NCI-H1930 (cell line): ENCODE results near the gene NCR3LG1.

Experiments
- DNase-seq, 2 experiments: peaks; one replicate each; lab custom pipeline; 2025; lab: John Stamatoyannopoulos, UW

Gene NCR3LG1

GRCh38 chr11:17351510-17352176 lies at the start of gene NCR3LG1:
TSS of gene NCR3LG1 (plus strand) at chr11:17351800. CDS start at chr11:17351970, 170 bp downstream.
- peak; percentile 64 to 65 for DNase-seq

DNA sequence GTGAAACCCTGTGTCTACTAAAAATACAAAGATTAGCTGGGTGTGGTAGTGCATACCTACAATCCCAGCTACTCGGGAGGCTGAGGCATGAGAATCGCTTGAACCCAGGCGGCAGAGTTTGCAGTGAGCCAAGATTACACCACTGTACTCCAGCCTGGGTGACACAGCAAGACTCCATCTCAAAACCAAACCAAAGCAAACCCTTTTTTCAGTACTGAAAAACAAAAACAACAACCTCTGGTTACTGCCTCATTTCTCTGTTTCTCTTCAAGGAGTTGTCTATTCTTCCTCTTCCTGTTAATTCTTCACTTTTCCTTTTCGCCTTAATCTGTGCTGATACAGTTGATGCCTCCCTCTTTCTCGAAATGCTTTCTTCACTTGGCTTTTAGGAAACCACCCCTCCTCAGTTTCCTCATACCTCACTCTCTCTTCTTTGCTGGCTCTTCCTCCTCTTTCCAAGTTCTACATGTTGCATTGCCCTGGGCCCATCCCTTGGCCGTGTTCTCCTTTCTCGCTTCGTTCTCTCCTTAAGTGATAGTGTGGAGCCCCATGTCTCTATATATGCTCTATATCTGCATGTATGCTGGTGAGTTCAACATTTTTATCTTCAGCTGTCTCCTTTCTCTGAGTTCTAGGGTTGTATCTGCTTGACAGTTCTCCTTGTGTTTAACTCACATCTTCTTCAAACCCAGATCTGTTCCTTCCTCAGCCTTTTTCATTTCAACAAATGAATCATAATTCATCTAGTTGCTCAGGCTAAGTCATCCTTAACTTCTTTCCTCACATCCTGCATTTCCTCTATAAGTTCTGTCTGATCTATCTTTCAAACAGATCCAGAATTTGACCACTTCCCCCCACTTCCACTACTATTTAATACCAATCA lies 38.0 kb upstream of the NCR3LG1 start:
- no peak for DNase-seq

- no peak for DNase-seq
These were observed 37.4 kb upstream of the NCR3LG1 start for GRCh38 chr11:17314232-17314547.

GRCh38 chr11:17314904-17315426 lies 36.6 kb upstream of the NCR3LG1 start:
- no peak for DNase-seq

GRCh38 chr11:17328871-17329494 lies 22.6 kb upstream of the NCR3LG1 start:
- no peak for DNase-seq

DNA sequence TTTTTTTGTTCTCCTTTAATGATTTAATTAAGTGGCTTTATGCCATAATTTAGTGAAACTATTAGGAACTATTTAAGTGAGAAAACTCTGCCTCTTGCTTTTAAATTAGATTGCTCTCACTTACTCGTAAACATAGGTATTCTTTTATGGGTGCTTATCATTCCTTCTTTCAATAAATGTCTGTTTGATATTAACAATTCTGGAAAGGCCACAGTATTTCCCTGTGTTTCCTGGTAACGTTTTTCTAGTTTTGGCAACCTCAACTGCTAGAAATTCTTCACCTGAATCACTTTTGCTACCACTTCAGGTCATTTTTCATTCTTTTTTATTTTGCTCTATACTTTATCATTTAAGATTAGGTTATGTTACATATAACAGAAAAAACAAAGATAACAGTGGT lies 19.9 kb upstream of the NCR3LG1 start:
- DNase-seq = no peak

DNA sequence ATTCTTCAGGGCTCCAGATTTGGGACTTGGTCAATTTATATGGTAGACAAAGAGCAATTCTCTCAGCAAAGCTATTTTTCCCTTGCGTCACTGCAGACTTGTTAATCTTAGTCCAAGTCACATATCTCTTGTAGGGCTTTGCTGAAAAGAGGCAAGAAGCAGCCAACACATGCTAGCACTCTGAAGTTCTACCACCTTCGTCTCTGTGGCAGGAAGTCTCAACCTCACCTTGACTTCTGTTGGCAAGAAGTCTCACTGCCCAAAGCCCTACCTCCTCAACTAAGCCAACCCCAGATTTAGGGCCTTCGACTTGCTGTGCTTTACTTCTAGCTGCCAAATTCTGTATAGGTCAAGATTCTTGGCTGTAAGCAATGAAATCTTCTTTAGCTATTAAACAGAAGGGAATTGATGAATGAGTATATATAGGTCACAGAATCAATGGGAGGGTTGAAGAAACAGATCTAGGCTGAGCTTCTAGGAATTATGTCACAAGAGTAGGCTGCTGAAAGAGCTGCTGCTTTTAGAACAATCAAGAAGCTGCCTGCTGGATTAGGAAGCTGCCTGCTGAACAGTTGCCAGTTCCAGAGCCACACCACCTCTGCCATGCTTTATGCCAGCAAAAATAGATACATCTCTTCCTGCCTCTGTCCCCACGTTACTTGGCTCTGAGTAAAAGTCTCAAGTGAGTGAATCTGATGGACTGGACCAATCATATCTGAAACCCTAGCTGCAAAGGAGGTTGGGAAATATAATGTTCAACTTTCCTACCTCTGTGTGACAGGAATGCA lies 17.6 kb upstream of the NCR3LG1 start:
- no peak for DNase-seq

GRCh38 chr11:17343257-17343656 lies 8.3 kb upstream of the NCR3LG1 start:
- no peak for DNase-seq

DNA sequence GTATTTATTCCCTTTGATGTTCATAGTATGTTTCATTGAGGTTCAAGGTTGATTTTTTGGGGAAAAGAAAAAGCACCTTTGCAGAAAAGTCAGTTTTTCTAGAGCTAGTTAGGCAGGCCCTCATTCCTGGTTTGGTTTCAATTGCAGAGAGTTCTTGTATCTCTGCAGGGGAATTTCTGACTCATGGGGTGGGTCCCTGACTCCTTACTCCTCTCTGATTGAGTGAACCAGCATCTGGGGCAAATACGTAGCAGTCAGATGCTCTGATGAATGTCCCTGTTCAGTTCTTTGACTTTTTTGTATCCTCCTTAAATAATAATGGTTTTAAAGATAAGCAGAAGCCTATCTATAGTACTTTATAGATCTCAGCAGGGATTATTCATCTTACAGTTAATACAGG lies 7.7 kb upstream of the NCR3LG1 start:
- DNase-seq = no peak

GRCh38 chr11:17347676-17348075 lies 3.9 kb upstream of the NCR3LG1 start:
- DNase-seq = no peak

GRCh38 chr11:17350455-17351171 lies 987 bp upstream of the NCR3LG1 start:
- DNase-seq = no peak

- DNase-seq = no peak
These were observed 459 bp upstream of the NCR3LG1 start for GRCh38 chr11:17351172-17351509.

GRCh38 chr11:17352950-17353820 lies 1.6 kb downstream of the NCR3LG1 start:
- peak; percentile 68 to 72 for DNase-seq

DNA sequence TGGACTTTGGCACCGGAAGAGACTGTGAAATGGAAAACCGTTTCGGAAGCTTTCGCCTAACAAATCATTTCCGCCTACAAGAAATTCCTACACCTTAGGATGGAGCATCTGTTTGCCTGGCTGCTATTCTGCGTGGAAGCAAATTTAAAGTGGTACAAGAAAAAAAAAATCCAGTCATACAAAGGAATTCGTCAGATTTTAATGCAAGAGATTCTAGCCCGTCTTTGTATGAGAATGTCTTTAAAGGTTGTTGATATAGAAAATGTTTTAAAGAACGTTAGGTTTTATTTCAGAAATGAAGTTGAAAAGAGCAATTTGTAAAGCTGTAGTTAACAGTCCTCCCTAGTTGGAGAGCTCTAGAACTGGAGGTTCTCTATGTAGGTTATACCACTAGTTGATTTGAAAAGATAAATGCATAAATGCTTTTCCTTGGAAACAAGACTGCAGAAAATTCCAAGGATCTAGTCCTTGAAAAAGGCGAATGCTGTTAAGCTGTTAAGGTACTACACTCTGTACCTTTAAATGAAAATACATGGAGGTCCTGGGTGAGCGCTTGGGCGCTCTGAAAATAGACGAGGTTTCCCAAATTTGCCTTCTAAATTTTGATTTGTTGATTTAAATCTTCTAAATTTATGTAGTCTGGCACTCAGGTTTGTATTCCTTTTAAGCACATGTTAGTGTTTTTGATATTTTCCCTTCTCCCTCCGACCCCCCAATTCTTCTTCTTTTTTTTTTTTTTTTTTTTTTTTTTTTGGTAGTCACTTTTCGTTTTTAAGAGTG lies 2.4 kb downstream of the NCR3LG1 start:
- DNase-seq = no peak

GRCh38 chr11:17354601-17354991 lies 3.0 kb downstream of the NCR3LG1 start:
- DNase-seq = peak; percentile 46 to 73

- DNase-seq = no peak
These were observed 14.9 kb downstream of the NCR3LG1 start for GRCh38 chr11:17366495-17366894.

DNA sequence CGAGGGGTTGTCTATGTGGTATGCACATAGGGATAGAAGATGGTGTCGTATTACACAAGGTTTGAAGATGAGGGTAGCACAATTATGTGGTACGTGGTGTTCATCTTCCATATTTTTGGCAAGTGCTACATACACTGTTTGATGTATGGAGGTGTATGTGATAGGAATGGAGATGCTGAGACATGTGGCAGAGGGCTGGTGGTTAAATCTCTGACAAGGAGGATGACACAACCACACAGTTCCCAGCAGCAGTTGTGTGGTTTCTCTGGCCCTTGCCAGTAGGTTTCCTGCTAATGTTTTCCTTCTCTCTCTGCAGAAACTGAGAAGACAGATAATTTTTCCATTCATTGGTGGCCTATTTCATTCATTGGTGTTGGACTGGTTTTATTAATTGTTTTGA lies 17.0 kb downstream of the NCR3LG1 start:
- no peak for DNase-seq

GRCh38 chr11:17369094-17369493 lies 17.5 kb downstream of the NCR3LG1 start:
- DNase-seq = no peak

DNA sequence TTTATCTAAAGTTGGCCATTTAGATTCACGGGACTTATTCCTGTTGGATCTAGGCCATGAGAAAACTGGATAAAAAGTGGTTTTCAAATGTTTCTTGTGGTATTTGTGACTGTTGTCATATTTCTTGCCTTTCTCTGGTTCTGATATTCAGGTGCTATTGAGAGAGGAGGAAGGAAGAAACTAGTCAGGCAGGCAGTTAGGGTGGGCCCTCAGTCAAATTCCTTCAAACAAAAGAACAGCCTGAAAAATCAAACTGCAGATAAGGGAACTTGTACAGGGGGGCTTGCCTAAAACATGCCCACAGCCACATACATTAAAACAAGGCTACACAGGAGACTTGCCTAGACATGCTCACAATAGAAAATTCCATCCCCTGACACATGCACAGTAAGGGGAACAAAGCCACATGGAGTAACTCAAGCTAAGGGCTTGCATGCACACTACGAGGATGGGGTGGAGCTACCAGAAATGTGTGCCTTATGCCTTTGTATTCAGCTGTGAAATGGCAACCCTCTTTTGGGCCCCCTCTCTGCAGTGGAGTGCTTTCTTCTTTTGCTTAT lies 18.2 kb downstream of the NCR3LG1 start:
- no peak for DNase-seq
